Limb (tissue), 2 donors: Measurements from ENCODE around the gene GRM4.
"Not testable (repeated sequence)": the region's sequence is repeated elsewhere in the genome, so short reads cannot be mapped to it uniquely, and the experiment has no call there.

Source experiments
- DNase-seq, 2 donors: peaks; one replicate each; pipeline ENCODE4 v3.0.0-alpha.2; 2016; ENCODE audit errors: extremely low spot score in 2 of 2

GRM4 gene

DNA sequence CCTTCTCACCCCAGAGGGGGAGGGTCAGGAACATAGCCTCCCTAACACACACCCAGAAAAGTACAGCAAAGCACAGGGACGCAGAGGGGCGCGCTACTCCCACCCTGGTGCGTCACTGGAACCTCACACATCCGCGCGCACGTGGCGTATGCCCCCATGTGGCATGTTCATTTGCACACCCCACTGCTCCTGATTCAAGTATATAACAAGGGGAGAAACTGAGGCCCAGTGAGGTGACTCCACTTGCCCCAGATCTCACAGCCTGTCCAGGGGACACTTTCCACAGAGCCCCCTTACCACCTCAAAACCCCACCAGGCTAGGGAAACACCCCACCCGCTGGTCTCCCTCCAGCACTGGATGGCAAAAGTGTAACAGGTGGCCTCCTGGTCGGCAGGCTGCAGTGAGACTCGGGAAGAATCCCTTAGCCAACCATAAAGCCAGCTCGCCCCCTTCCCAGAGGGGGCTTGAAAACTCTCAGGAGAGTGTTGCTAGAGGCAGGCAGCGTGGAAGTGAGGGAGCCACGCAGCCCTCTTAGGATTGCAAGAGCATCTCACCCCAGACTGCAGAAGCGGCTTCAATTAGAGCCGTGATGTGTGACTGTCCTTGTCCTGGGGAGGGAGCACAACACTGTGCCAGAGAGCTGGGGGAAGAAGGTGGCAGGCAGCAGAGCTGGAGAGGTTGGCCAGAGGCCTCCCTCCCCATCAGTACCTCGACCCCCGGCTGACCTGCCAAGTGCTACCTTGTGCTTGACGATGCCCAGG lies at the start of gene GRM4:
Gene GRM4, minus strand, starts transcription at position 67 of the 762 bp plus-strand sequence. CDS start 12,591 bp downstream, outside the sequence.
- DNase-seq: no peak

DNA sequence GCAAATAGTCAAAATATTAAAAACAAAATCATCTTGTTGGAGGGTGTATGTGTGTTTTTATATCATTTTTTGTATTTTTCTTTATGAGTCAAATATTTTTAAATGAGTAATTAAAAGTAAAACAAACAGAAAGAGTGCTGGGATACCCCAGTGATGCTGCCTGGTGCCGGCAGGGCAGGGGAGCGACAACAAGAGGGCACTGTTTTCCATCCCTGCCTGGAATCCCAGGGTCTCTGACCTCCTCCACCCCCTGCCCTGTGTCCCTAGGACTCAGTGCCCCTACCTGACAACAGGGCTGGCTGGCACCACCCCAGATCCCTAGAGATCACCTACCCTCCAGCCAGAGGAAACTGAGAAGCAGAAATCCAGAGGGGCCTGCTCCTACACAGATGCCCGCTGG lies 48.9 kb upstream of the GRM4 start:
- DNase-seq: no peak

DNA sequence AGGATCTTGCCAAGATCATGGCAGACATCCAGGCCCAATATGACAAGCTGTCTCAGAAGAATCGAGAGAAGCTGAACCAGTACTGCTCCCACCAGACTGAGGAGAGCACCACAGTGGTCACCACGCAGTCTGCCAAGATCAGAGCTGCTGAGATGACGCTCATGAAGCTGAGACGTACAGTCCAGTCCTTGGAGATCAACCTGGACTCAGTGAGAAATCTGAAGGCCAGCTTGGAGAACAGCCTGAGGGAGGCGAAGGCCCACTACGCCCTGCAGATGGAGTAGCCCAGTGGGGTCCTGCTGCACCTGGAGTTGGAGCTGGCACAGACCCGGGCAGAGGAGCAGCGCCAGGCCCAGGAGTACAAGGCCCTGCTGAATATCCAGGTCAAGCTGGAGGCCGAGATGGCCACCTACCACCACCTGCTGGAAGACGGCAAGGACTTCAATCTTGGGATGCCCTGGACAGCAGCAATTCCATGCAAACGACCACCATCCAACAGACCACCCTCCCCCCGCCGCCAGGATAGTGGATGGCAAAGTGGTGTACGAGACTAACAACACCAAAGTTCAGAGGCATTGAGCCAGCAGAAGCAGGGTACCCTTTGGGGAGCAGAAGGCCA lies 44.7 kb upstream of the GRM4 start:
- DNase-seq: no peak

DNA sequence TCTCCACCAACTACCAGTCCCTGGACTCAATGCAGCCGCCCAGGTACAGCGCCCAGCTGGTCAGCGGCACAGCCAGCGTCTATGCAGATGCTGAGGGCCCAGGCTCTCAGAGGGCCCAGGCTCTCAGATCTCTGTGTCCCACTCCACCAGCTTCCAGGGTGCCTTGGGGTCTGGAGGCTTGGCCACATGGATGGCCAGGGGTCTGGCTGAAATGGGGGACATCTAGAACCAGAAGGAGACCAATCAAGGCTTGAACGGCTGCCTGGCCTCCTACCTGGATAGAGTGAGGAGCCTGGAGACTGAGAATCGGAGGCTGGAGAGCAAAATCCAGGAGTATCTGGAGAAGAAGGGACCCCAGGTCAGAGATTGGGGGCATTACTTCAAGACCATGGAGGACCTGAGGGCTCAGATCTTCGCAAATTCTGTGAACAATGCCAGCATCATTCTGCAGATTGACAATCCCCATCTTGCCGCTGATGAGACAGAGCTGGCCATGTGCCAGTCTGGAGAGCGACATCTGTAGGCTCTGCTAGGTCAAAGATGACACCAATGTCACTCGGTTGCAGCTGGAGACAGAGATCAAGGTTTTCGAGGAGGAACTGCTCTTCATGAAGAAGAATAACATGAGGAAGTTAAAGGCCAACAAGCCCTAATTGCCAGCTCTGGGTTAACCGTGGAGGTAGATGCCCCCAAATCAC lies 44.1 kb upstream of the GRM4 start:
- DNase-seq: no peak

DNA sequence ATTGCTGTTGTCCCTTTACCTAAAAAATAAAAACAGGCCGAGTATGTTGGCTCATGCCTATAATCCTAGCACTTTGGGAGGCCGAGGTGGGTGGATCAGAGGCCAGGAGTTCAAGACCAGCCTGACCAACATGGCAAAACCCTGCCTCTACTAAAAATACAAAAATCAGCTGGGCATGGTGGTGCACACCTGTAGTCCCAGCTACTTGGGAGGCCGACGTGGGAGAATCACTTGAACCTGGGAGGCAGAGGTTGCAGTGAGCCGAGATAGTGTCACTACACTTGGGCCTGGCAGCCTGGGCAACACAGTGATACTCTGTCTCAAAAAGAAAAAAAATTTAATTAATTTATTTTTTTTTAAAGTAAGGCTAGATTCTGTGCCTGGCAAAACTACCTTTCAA lies 38.8 kb upstream of the GRM4 start:
- DNase-seq: not testable (repeated sequence)

DNA sequence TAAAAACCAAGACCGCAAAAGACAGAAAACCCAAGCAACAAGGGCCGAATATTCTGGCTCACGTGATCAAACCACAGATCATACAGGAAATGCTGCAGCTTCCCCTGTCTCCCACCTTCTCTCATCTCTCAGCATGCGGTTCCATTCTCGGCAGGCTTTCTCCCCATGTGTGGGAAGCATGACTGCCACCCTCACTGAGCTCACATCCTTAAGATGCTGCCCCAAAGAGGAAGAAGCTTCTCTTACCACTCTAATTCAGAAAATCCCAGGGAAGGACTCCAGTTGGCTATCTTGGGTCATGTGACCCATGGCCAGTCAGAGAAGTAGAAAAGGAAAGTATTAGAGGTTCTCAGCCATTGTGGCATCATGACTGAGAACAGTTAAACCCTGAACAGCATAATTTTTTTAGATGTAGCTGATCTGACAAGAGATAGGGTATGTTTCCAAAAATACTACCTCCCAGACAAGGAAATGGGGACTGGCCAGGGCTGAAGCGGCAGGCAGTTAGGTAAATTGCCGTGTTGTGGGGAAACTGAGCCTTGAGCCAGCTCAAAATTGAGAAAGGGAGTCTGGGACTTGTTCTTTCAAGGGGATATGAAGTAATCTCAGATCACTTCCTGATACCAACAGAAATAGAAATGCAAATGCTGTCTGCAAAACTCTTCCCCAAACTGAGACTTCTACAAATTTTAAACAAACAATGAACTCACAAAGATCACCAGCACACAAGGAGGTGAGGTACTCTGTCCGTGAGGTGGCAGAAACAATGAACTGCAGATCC lies 37.1 kb upstream of the GRM4 start:
- no peak for DNase-seq

DNA sequence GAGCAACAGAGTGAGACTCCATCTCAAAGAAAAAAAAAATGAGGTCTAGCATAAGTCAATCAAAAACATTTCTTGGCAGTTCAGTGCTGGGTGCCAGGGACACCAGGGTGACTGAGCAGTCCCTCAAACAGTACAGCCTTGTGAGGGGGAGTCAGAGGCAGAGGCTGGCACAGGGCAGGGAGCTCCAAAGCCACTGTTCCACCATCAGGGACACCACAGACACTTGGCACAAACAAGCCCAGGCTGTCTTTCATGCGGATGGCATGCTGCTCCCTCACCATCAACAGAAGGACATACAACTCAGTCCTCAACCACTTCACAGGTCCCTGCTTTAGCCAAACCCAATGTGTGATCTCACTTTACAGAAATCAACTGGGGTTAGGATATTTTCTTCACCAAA lies 36.0 kb upstream of the GRM4 start:
- DNase-seq: no peak

DNA sequence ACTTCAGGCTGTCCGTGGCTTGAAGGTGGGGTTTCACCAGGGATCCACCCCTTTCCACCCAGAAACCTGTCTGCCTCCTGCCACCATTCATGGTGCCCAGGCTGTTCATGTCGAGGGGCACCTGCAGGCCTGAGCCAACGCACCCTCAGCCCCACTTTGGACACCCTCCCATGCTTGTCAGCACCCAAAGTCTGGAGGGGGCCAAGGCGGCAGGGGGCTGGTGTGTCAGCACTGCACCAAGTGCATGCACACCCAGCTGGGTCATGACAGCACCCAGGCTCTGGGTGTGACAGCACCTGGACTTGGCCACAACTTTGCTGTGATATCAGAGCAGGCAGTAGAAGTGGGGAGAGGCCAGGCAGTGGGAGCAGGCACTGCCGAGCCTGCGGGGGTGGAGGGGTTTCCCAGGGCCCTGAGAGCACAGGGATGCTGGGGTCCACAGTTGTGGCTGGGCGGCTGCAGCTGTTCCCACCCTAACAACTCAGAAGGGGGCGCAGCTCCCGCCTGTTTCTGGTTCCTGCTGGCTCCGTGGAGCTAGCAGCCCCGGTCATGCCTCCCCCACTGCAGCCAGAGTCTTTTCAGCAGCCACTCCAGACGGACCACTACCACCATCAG lies 33.3 kb upstream of the GRM4 start:
- no peak for DNase-seq

DNA sequence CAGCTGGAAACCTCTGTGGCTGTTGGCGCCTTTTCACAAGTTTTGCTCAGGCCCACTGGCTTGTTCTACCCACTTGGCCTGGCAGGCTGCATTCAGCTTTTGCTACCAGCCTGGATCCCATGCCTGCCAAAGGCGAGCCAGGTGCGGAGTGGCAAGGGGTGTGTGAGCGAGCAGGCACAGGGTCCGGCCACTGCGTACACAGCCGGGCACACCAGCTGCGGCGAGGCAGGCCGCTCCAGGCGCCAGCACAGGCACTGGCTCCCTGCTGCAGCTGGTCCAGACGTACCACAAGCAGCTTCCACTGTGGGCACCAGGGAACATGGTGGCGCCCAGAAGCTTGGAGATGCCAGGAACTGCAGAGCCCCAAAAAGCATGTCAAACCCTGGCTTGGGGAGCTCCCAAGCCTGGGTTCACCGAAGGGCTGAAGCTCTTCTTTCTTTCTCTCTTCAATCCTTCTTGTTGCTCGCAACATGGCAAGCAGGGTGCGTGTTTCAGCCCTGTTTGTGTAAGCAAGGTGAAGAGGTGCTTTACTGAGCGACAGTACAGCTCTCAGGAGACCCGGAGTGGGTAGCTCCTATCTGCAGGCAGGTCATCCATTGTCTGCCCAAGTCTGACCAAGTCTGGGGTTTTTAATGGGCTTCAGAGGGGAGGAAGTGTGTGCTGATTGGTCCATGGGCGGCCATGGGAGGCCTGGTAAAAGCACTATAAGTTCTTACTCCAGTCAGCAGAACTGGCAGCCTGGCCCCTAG lies 32.6 kb upstream of the GRM4 start:
- DNase-seq: no peak

DNA sequence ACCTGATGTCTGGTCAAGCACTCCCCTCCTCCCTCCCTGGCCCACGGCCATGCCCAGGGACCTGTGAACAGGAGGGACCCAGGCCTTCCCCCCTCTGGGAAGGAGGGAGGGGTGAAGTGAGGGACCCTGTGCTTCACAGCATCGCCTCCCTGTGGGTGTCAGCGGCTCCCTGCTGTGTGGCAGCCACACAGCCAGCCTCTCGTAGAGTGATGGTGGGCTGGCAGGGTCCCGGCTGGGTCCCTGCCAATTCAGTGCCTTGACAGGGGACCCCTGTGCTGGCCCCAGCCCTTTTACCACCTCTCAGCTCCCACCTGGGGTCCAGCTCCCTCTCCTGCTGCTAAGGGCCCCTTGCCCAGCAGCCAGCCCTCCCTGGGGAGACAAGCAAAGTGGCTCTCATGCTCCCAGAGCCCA lies 31.3 kb upstream of the GRM4 start:
- no peak for DNase-seq

DNA sequence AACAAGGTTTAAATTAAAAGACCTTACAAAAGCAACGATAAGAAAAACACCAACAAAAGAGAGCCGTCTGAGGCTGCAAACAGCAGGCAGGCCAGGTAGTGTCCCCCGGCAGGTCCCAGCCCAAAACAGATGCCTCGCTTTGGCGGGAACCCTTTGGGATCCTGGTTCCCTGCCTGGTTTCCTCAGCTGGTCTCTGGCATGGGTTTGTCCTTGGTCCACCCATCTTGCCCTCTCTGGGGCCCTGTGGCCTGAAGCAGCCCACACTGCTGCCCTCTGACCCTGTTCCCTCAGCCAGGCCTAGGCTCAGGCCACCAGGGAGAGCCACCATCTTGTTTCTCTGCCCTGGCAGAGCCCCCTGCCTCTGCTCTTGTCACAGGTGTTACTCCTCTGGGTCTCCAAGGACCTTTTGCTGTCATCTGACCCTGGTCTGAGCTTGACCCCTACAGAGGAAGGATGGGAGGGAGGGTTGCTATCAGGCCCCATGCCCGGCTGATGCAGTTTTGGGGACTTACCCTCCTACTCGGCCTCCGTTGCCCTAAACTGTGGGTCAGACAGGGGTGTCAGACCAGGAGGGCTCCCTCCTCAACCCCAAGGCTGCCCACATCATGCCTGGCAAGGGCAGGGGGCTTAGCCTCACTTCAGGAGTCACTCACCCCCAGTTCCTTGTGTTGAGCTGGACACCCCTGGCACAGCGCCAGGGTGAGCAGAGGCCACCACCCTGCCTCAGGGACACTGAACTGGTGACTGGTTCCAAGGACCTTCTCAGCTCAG lies 30.6 kb upstream of the GRM4 start:
- DNase-seq: no peak

DNA sequence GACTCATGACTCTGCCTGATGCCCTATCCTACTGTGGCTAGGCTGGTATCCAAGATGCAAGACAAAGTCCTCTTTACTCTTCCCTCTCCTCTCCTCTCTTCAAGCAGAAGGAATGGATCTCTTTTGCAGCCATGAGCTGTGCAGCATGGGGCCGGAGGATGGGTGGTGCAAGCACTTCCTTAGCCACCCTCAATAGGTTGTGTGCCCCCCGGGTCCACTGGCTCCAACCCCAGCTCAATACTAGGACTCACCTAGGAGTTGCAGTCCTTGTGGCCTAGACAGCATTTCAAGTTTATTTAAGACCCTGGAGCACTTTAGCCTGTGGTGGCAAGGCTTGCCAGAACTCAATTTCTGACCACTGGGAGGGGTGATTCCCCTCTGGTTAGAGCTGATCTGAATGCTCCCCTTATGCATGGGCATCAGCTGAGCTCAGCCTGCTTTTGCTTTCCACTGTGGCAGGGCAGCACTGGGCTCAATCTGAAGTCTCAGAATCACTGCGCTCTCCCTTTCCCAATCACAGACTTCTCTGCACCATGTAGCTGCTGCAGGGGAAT lies 29.0 kb upstream of the GRM4 start:
- no peak for DNase-seq

DNA sequence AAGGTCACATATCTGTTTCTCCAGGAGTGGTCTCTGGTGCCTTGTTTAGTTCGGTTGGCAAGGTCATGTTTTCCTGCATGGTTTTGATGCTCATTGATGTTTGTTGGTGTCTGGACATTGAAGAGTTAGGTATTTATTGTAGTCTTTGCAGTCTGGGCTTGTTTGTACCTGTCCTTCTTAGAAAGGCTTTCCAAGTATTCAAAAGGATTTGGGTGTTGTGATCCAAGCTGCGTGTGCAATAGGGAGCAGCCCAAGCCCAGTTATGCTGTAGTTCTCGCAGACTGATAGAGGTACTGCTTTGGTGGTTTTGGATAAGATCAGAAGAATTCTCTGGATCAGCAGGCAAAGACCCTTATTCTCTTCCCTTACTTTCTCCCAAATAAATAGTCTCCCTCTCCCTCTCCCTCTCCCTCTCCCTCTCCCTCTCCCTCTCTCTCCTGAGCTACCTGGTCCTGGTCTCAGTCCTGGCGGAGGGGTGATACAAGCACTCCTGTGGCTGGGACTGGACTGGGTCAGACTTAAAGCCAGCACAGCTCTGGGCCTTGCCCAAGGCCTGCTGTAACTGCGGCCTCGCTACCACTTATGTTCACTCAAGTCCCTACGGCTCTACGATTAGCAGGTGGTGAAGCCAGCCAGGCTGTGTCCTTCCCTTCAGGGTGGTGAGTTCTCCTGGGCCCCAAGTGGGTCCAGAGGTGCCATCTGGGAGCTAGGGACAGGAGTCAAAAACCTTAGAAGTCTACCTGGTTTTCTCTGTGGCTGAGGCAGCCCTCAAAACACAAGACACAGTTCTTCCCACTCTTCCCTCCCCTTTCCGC lies 27.3 kb upstream of the GRM4 start:
- DNase-seq: no peak

DNA sequence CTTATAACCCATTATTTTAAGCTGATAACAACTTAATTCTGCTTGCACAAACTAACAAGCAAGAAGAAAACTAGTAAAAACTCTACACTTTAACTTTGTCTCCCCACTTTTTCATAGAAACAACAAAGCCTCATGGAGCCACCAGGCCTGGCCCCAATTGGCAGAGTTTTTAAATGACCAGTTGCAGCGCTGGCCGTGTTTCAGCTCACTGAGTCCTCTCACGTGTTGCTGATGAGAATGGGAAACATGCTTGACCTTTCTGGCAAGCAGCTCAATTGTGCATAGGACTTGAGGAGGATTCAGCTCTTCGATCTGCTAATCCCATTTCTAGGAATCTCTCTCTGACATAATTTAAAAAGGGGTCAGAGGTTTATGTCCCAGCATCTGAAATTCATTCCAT lies 24.5 kb upstream of the GRM4 start:
- no peak for DNase-seq

DNA sequence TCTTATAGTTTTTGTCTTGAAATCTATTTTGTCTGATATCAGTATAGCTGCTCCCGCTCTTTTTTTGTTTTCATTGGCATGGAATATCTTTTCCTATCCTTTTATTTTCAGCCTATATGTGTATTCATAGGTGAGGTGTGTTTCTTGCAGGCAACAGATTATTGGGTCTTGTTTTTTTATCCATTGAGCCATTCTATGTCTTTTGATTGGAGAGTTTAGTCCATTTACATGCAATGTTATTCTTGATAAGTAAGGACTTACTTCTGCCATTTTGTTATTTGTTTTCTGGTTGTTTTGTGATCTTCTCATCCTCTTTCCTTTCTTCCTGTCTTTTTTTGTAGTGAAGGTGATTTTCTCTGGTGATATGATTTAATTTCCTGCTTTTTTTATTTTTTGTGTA lies 24.0 kb upstream of the GRM4 start:
- no peak for DNase-seq

DNA sequence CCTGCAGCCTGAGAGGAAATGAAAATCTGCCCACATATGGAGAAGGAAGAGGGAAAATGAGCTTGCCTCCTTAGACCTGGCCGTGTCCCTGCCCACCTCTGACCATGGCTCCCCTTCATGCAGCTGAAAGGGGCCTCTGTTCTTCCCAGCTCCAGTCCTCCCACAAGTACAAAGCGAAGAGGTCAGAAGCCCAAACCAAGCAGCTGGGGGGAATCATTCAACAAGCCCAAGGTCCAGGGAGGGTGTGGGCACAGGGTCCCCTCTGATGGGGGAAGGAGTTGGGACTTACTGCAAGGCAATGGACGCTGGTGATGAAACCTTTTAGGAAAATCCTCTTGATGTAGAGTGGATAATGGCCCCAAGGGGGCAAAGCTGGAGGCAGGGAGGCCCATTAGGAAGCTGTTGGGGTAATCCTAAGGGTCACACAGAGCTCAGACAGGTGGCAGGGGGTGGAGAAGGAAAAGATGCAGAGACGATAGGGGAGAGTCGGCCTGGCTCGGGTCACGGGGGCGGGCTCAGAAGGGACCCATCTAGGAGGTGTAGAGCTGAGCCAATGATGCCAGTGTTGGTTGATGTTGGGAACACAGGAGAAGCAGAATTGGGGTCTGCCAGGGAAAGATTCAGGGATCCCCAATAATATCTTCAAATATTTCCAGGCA lies 16.1 kb upstream of the GRM4 start:
- no peak for DNase-seq

DNA sequence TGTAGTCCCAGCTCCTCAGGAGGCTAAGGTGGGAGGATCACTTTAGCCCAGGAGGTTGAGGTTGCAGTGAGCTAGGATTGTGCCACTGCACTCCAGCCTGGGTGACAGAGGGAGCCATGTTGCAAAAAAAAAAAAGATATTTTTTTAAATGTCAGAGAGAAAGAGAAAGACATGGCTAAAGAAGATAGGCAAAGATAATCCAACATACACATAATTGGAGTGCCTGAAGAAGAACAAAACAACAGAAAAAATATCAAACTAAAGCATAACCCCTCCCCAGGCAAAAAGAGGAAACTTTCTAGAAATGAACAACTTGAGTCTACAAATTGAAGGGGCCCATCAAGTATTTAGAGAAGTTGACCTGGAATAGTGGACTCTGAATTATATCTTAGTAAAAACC lies 14.0 kb upstream of the GRM4 start:
- DNase-seq: no peak

DNA sequence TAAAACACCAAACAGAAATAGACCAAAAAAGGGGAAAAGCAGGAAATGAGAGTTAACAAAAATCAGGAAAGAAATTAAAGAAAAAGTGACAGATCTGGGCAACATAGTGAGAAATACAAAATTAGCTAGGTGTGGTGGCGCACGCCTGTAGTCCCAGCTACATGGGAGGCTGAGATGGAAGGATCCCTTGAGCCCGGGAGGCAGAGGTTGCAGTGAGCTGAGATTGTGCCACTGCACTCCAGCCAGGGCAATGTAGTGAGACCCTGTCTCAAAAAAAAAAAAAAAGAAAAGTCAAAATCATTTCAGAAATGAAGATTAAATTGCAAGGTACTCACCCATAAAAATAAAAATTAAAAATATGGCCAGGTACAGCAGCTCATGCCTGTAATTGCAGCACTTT lies 13.0 kb upstream of the GRM4 start:
- no peak for DNase-seq
